PC-3 (cell line): Measurements from ENCODE around the gene DRGX.

Source experiments
- EZH2phosphoT487 ChIP-seq: fragments of 300-600 bp; sonication (generic); IDR thresholded peaks from 2 replicates; pipeline ENCODE4 v1.6.1; 2018; ENCODE audit warnings: mild to moderate bottlenecking, antibody characterized with exemption, low read length, borderline replicate concordance
- TF ChIP-seq, protein P1 (sequence below): fragments of 300-600 bp; sonication (generic); conservative IDR thresholded peaks from 2 replicates; pipeline ENCODE4 v1.5.1; 2017; ENCODE audit warnings: antibody characterized with exemption, low read depth, mild to moderate bottlenecking, low read length

DNA sequence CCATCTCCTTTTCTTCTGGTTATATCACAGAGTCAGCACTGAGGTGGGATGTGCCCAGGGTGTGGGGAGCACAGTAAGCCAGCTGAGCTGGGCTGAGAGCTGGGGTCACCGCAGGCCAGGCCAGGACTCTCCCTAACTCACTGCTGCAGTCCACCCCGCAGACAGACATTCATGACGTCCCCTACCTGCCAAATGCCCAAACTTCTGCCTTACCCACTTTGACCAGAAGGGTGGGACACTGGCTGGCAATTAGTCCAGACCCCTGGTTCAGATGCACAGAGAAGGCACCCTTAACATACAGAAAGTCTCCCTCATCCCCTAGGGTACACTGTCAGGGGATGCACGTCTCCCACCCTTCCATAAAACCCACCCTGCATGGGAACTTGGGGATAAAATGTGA, 2.1 kb downstream of the DRGX start:
- TF ChIP-seq, protein P1, sequence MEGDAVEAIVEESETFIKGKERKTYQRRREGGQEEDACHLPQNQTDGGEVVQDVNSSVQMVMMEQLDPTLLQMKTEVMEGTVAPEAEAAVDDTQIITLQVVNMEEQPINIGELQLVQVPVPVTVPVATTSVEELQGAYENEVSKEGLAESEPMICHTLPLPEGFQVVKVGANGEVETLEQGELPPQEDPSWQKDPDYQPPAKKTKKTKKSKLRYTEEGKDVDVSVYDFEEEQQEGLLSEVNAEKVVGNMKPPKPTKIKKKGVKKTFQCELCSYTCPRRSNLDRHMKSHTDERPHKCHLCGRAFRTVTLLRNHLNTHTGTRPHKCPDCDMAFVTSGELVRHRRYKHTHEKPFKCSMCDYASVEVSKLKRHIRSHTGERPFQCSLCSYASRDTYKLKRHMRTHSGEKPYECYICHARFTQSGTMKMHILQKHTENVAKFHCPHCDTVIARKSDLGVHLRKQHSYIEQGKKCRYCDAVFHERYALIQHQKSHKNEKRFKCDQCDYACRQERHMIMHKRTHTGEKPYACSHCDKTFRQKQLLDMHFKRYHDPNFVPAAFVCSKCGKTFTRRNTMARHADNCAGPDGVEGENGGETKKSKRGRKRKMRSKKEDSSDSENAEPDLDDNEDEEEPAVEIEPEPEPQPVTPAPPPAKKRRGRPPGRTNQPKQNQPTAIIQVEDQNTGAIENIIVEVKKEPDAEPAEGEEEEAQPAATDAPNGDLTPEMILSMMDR, result peak; percentile 58
- no peak for TF ChIP-seq EZH2phosphoT487
